ENCODE results near the gene XPOT. TPM values are rescaled to one million over a fixed set of nuclear protein-coding genes. Genes with fewer than 3 reads are reported as not detected.

The XPOT gene
- total and polyA plus RNA-seq, 2 of the 4 experiments (the other 2 are of a cell fraction): 40.9 to 80.8 TPM

DNA sequence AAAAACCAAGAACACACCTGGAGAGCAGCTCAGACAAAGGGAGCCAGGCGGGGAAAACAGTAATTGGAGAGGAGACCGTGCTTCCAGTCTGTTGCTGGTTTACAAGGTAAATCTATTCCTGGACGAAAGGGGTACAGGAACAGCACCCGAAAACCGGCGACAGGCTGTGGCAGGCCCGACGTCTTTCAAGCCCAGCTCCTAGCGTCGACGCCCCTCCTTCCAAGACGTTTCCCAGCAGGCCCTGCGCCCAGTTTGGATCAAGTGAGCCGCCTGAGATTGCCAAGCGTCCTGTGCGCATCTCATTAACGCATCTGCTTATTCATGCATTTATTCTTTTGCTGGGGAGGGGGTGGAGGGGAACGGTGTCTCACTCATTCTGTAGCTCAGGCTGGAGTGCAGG, 15.0 kb upstream of the XPOT start:
- Histone ChIP-seq H3K4ac (ENCODE audit: low read depth, low read length) (no peak overlapping the region), H2AFZ (replicated peaks; ENCODE audit: low read length, poor library complexity) (no peak overlapping the region), H2AK9ac (replicated peaks; ENCODE audit: low read depth, low read length, poor library complexity) (no peak overlapping the region), H3K9me1 (ENCODE audit: insufficient read depth, low read length) (0 out of 2 replicates have a peak, but pooled peaks cover 2% of the 10 kb centered on the region), H4K20me1 (ENCODE audit: insufficient read depth, low read length) (no peaks in the 10 kb centered on the region), H3K4me3 (ENCODE audit: insufficient read depth, low read depth, low read length) (no peak overlapping the region), H4K5ac (ENCODE audit: low read depth, low read length) (no peak overlapping the region), H3K27me3 (ENCODE audit: control insufficient read depth, insufficient read depth, low read length) (peaks cover 6% of the 10 kb centered on the region; the same call in 1 of the 2 replicates), H3K56ac (ENCODE audit: extremely low read depth, insufficient read depth, low read length) (no peak overlapping the region), H2BK15ac (ENCODE audit: low read depth, low read length) (no peak overlapping the region), H2AK5ac (ENCODE audit: low read depth, low read length) (no peak overlapping the region), H4K91ac (ENCODE audit: insufficient read depth, low read depth, low read length) (no peak overlapping the region), H2BK120ac (ENCODE audit: low read depth, low read length) (no peak overlapping the region), H3K79me1 (ENCODE audit: low read depth in 1 of 2, low read length in 2 of 2) (no peaks in the 10 kb centered on the region), H3K9me3 (ENCODE audit: control insufficient read depth, insufficient read depth, low read length) (no peaks in the 10 kb centered on the region), H4K8ac (ENCODE audit: low read depth in 2 of 2, low read length in 2 of 2) (no peak overlapping the region), H2BK20ac (ENCODE audit: low read depth, low read length) (no peak overlapping the region), H3K4me1 (ENCODE audit: control insufficient read depth, insufficient read depth, low read length) (no peaks in the 10 kb centered on the region), H3K14ac (replicated peaks; ENCODE audit: low read depth, low read length) (no peak overlapping the region), H3K9ac (ENCODE audit: low read depth, low read length) (no peak overlapping the region), H2BK5ac (ENCODE audit: low read depth, low read length, poor library complexity, severe bottlenecking) (no peak overlapping the region), H3K27ac (ENCODE audit: insufficient read depth, low read length) (no peak overlapping the region), H3K36me3 (ENCODE audit: control insufficient read depth, insufficient read depth, low read length) (no peaks in the 10 kb centered on the region), H3K18ac (ENCODE audit: low read depth, low read length) (no peak overlapping the region), H3K4me2 (ENCODE audit: low read depth, low read length) (no peak overlapping the region), H3K23ac (ENCODE audit: low read depth, low read length) (no peak overlapping the region)
- ChIA-PET CTCF (no interaction called here), POLR2A (ENCODE audit: unreplicated experiment) (no interaction called here)
- BruUV-seq (replicated peaks): no TSS peak
- dilution Hi-C loops (cut with HindIII; ENCODE audit: low sequenced_read_pairs, unreplicated experiment): no loop called here
- DNase-seq: no peak
- intact Hi-C loops (cut with micrococcal nuclease): no loop called here
- in situ Hi-C loops (cut with MboI; ENCODE audit: low sequenced_read_pairs): no loop called here
- TF ChIP-seq, protein P1, sequence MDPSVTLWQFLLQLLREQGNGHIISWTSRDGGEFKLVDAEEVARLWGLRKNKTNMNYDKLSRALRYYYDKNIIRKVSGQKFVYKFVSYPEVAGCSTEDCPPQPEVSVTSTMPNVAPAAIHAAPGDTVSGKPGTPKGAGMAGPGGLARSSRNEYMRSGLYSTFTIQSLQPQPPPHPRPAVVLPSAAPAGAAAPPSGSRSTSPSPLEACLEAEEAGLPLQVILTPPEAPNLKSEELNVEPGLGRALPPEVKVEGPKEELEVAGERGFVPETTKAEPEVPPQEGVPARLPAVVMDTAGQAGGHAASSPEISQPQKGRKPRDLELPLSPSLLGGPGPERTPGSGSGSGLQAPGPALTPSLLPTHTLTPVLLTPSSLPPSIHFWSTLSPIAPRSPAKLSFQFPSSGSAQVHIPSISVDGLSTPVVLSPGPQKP (IDR thresholded peaks at IDR 0.05; ENCODE audit: borderline replicate concordance, low read depth, low read length): no peak
- ATAC-seq (ENCODE audit: low read depth): no peak
- WGBS, 2 experiments (ENCODE audit: extremely low coverage in 2 of 2, insufficient read length in 1 of 2): 86% methylated on average over 8 of the region's 18 CpGs; no CpG with 5 or more reads in 1 of the 2 experiments
